WI38 (cell line): ENCODE results near the gene PXN.

Experiments used
- H3K4me3 ChIP-seq: 2 replicates; pipeline ENCODE4 v1.5.1; 2011; ENCODE audit warnings: low read depth, mild to moderate bottlenecking, control low read depth, low read length
- CTCF ChIP-seq: IDR thresholded peaks from 2 replicates; pipeline ENCODE4 v1.5.1; 2012; ENCODE audit warnings: low read depth, mild to moderate bottlenecking, control low read depth, low read length

The PXN gene

GRCh38 chr12:120224304-120225199 is 41.0 kb downstream of the PXN start:
- no peak overlapping the region for H3K4me3 ChIP-seq
- TF ChIP-seq CTCF: no peak

GRCh38 chr12:120223458-120224303 is 41.8 kb downstream of the PXN start:
- TF ChIP-seq CTCF: no peak
- H3K4me3 ChIP-seq: no peak overlapping the region

GRCh38 chr12:120222288-120222832 is 43.2 kb downstream of the PXN start:
- no peak for TF ChIP-seq CTCF
- no peak overlapping the region for H3K4me3 ChIP-seq

GRCh38 chr12:120221576-120221900 is 44.0 kb downstream of the PXN start:
- no peak for TF ChIP-seq CTCF
- H3K4me3 ChIP-seq: no peak overlapping the region

GRCh38 chr12:120220838-120221575 is 44.5 kb downstream of the PXN start:
- no peak overlapping the region for H3K4me3 ChIP-seq
- TF ChIP-seq CTCF: no peak

GRCh38 chr12:120218680-120219606 is 46.6 kb downstream of the PXN start:
- H3K4me3 ChIP-seq: no peak overlapping the region
- TF ChIP-seq CTCF: no peak
